PC-9 (cell line): ENCODE data around the gene HOXC13. TPM values are rescaled to one million over a fixed set of nuclear protein-coding genes. Genes with fewer than 3 reads are reported as not detected.

Source experiments
- BruUV-seq: library from RNA; stranded (reverse); fragments of 400-500 nt; replicated peaks from 2 replicates; lab custom pipeline; 2021; lab: Mats Ljungman, UMichigan
- CTCF ChIA-PET: fragments of 300-600 bp; sonication (Branson Sonifier 250); formaldehyde crosslinking; loops from one replicate; lab custom pipeline; 2022; ENCODE audit warnings: antibody characterized with exemption; lab: Charles Lee
- POLR2A ChIA-PET: fragments of 300-600 bp; sonication (Branson Sonifier 250); formaldehyde crosslinking; loops from one replicate; lab custom pipeline; 2022; ENCODE audit warnings: antibody characterized with exemption; ENCODE audit not compliant: unreplicated experiment; lab: Charles Lee
- DNase-seq, 2 experiments: peaks; one replicate each; pipeline versions ENCODE4 v3.0.0 to v3.0.0-alpha.2; 2015 to 2022; ENCODE audit warnings: mixed read lengths in 1 of 2
- H2AFZ ChIP-seq: fragments of 200-600 bp; sonication (generic); 2 replicates; pipeline ENCODE4 v1.8.1; 2017; ENCODE audit warnings: antibody characterized with exemption
- H3F3A ChIP-seq: fragments of 200-600 bp; sonication (generic); 2 replicates; pipeline ENCODE4 v1.8.1; 2017; ENCODE audit warnings: antibody characterized with exemption, mild to moderate bottlenecking, low read depth; ENCODE audit not compliant: insufficient read depth
- H3K27ac ChIP-seq: fragments of 200-600 bp; sonication (generic); 2 replicates; pipeline ENCODE4 v1.6.1; 2016; ENCODE audit warnings: mixed run types
- H3K27me3 ChIP-seq: fragments of 200-600 bp; sonication (generic); 2 replicates; pipeline ENCODE4 v1.6.1; 2016; ENCODE audit warnings: low read depth, mixed run types; ENCODE audit not compliant: insufficient read depth
- H3K36me3 ChIP-seq: fragments of 200-600 bp; sonication (generic); 2 replicates; pipeline ENCODE4 v1.6.1; 2016; ENCODE audit warnings: low read depth, mixed run types
- H3K4me1 ChIP-seq: fragments of 200-600 bp; sonication (generic); replicated peaks from 2 replicates; pipeline ENCODE4 v1.6.1; 2016; ENCODE audit warnings: mixed run types; ENCODE audit not compliant: insufficient read depth
- H3K4me2 ChIP-seq: fragments of 200-600 bp; sonication (generic); 2 replicates; pipeline ENCODE4 v1.6.1; 2017; ENCODE audit warnings: mixed run types
- H3K4me3 ChIP-seq: fragments of 200-600 bp; sonication (generic); 2 replicates; pipeline ENCODE4 v1.6.1; 2016; ENCODE audit warnings: mixed run types
- H3K79me2 ChIP-seq: fragments of 200-600 bp; sonication (generic); 2 replicates; pipeline ENCODE4 v1.6.1; 2017; ENCODE audit warnings: low read depth, mixed run types
- H3K9me2 ChIP-seq: fragments of 200-600 bp; sonication (generic); 2 replicates; pipeline ENCODE4 v1.8.1; 2017; ENCODE audit warnings: mild to moderate bottlenecking; ENCODE audit not compliant: insufficient read depth
- H3K9me3 ChIP-seq: fragments of 200-600 bp; sonication (generic); 2 replicates; pipeline ENCODE4 v1.8.1; 2016; ENCODE audit warnings: low read depth; ENCODE audit not compliant: insufficient read depth
- H4K20me1 ChIP-seq: fragments of 200-600 bp; sonication (generic); 2 replicates; pipeline ENCODE4 v1.8.1; 2017; ENCODE audit not compliant: insufficient read depth
- EZH2 ChIP-seq: fragments of 200-600 bp; sonication (generic); IDR thresholded peaks from 2 replicates; pipeline ENCODE4 v1.8.0; 2017; ENCODE audit warnings: antibody characterized with exemption, low read depth
- intact Hi-C: fragments of 100-400 bp; cut with micrococcal nuclease; formaldehyde crosslinking; loops from one replicate; pipeline ENCODE4 v1.10.0; 2022; ENCODE audit not compliant: unreplicated experiment
- total RNA-seq: library from RNA; stranded (reverse); gene quantifications from 2 replicates; pipeline ENCODE4 v1.2.3, GENCODE V29; 2021
- TF ChIP-seq, protein P1 (sequence below): fragments of 200-600 bp; sonication (generic); conservative IDR thresholded peaks from 2 replicates; pipeline ENCODE4 v1.6.1; 2017; ENCODE audit warnings: mixed run types, antibody characterized with exemption, mild to moderate bottlenecking, moderate library complexity

HOXC13 gene
- total RNA-seq, 1 experiment from 2014 or later, result 1.8 TPM

DNA sequence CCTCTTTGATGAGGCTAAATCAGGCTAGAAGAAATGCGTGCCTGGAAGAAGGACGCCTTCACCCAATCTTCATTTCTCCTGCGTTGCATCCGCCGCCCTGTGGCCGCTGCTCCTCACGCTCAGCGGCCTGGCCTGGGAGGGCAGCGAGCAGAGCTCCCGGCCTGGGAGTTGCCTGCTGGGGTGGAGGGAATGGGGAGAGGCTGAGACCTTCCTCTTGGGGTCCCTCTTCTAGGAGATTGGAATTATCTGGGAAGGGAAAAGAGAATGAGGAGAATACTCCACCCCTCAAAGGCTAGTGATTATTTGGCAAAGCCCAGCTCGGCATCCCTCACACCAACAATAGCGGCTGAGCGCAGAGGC is 13.7 kb downstream of the HOXC13 start:
- CTCF ChIA-PET, result no interaction called here
- no peak overlapping the region for H2AFZ ChIP-seq

DNA sequence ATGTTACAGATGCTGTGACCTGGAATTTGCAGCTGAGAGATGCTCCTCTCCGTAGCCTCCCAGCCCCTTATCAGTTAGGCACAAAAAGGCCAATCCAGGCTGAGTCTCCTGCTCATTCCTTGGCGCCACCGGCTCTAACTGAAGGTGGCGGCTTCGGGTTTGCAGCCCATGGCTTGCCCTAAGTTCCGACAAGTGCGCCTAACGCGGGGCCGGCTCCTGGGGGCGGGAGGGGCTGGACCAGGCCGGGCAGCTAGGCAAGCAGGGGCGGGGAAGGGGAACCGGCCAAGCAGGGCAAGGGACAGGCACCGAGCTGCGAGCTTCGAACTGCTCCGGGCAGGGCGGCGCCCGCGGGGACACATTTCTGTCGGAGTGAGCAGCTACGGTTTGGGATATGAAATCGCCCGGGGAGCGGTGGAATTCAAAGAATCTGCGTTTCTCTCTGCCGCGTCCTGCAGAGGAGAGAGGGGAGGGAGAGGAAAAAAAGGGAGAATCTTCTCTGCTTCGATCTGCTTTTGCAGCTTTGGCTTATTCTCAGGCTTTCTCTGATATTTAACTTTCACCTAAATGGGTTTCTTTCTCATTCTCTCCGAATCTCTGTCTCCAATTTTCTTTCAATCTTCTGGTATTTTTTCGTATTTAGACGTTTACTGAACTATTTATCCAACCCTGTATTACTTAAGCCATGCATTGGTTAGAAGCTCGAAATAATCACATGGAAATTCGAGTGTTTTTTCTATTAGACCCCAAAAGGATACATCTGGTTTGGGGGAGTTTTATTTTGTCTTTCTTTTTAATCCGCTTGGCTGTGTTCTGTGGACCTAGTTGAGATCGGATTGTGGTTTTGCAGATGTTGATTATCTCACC is 14.5 kb downstream of the HOXC13 start:
- BruUV-seq, result no TSS peak
- H3F3A ChIP-seq, result peaks cover 14% of the 10 kb centered on the region; the same call in 1 of the 2 replicates
- no peaks in the 10 kb centered on the region for H4K20me1 ChIP-seq
- H3K36me3 ChIP-seq, result no peaks in the 10 kb centered on the region
- no peaks in the 10 kb centered on the region for H3K9me2 ChIP-seq
- peak overlapping the region; percentile 54 for H3K4me3 ChIP-seq
- intact Hi-C loops, result loop anchor here (1.0 to 5.0 kb wide), 4 partner anchors 86 to 206 kb away; no protein-coding TSS in a partner anchor
- H3K27ac ChIP-seq, result no peak overlapping the region
- H3K4me2 ChIP-seq, result peak overlapping the region; percentile 83
- ChIA-PET CTCF (interaction anchor here (0.6 kb wide), 1 partner anchor 1611 kb away, joined by 3 read pairs; no protein-coding TSS in a partner anchor), POLR2A (no interaction called here)
- H3K27me3 ChIP-seq, result no peaks in the 10 kb centered on the region
- no peaks in the 10 kb centered on the region for H3K9me3 ChIP-seq
- H3K4me1 ChIP-seq, result peaks cover 23% of the 10 kb centered on the region
- H2AFZ ChIP-seq, result peak overlapping the region; percentile 74
- no peaks in the 10 kb centered on the region for H3K79me2 ChIP-seq
- peak; percentile 77 to 85 for DNase-seq
- TF ChIP-seq EZH2, result no peak
- TF ChIP-seq, protein P1, sequence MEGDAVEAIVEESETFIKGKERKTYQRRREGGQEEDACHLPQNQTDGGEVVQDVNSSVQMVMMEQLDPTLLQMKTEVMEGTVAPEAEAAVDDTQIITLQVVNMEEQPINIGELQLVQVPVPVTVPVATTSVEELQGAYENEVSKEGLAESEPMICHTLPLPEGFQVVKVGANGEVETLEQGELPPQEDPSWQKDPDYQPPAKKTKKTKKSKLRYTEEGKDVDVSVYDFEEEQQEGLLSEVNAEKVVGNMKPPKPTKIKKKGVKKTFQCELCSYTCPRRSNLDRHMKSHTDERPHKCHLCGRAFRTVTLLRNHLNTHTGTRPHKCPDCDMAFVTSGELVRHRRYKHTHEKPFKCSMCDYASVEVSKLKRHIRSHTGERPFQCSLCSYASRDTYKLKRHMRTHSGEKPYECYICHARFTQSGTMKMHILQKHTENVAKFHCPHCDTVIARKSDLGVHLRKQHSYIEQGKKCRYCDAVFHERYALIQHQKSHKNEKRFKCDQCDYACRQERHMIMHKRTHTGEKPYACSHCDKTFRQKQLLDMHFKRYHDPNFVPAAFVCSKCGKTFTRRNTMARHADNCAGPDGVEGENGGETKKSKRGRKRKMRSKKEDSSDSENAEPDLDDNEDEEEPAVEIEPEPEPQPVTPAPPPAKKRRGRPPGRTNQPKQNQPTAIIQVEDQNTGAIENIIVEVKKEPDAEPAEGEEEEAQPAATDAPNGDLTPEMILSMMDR, result no peak

More for the DNA sequence above, 13.7 kb downstream of the HOXC13 start:
- TF ChIP-seq, protein P1, result no peak
- POLR2A ChIA-PET, result no interaction called here
- H3K36me3 ChIP-seq, result no peaks in the 10 kb centered on the region
- no peaks in the 10 kb centered on the region for H3K27me3 ChIP-seq
- no peaks in the 10 kb centered on the region for H3K79me2 ChIP-seq
- H3K4me2 ChIP-seq, result no peak overlapping the region
- no peak overlapping the region for H3K4me3 ChIP-seq
- no TSS peak for BruUV-seq
- no peaks in the 10 kb centered on the region for H3K9me3 ChIP-seq
- H4K20me1 ChIP-seq, result no peaks in the 10 kb centered on the region
- peaks cover 23% of the 10 kb centered on the region for H3K4me1 ChIP-seq
- intact Hi-C loops, result loop anchor here (2.0 to 5.0 kb wide), 3 partner anchors 85 to 206 kb away; no protein-coding TSS in a partner anchor
- no peak overlapping the region for H3K27ac ChIP-seq
- no peak for DNase-seq
- H3F3A ChIP-seq, result peaks cover 14% of the 10 kb centered on the region; the same call in 1 of the 2 replicates
- no peaks in the 10 kb centered on the region for H3K9me2 ChIP-seq

DNA sequence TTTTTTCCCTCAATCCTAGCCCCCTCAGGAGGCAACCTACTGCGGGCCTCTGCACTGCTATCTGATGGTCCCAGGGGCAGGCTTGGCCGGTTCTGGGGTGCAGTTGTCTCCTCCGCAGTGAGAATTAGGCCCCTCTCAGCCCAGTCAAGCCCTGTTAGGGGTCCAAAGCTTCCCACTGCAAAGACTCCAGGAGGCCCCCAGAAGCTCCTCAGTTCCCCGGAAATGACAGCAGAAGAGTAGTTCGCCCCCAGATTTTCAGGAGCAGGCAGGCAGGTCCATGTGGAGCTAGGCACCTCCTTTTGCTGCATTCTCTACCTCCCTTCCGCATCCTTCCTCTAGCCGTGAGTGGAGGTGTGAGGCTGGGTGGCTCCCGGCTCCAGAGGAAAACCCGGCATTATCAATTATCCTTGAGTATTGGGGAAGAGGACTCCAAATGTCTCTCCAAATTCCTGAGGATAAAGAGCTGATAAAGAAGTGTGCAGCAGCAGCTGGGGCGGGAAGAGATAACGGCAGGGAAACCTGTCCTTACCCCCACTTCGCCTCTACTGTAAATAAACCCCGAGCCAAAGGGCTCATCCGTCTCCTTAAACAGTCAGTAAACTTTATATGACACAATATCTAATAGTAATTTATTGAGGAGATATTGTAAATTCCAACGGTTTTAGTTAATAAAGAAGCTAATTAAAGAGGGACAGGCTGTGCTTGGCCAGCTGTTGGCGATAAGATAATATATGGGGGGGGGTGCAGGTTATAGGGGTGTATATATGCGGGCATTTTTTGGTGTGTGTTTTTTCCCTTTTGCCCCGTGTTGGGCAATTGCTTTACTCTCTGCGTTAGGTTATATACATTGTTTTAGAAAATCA is 15.4 kb downstream of the HOXC13 start:
- Histone ChIP-seq H3K27ac (no peak overlapping the region), H3K79me2 (no peaks in the 10 kb centered on the region), H4K20me1 (no peaks in the 10 kb centered on the region), H3K36me3 (no peaks in the 10 kb centered on the region), H2AFZ (no peak overlapping the region), H3K4me1 (peaks cover 15% of the 10 kb centered on the region), H3K4me2 (peak overlapping the region; percentile 83), H3K9me2 (no peaks in the 10 kb centered on the region), H3K4me3 (peak overlapping the region; percentile 54), H3K9me3 (no peaks in the 10 kb centered on the region), H3K27me3 (no peaks in the 10 kb centered on the region), H3F3A (peaks cover 14% of the 10 kb centered on the region; the same call in 1 of the 2 replicates)
- intact Hi-C loops, result loop anchor here (1.0 to 5.0 kb wide), 4 partner anchors 87 to 207 kb away; no protein-coding TSS in a partner anchor
- TF ChIP-seq, protein P1, result no peak
- TF ChIP-seq EZH2, result no peak
- no peak for DNase-seq
- CTCF ChIA-PET, result interaction anchor here (0.6 kb wide), 1 partner anchor 150 kb away, joined by 9 read pairs; no protein-coding TSS in a partner anchor
- POLR2A ChIA-PET, result no interaction called here
- BruUV-seq, result no TSS peak
